ENCODE measurements around the gene ADGRV1.

ADGRV1 gene

DNA sequence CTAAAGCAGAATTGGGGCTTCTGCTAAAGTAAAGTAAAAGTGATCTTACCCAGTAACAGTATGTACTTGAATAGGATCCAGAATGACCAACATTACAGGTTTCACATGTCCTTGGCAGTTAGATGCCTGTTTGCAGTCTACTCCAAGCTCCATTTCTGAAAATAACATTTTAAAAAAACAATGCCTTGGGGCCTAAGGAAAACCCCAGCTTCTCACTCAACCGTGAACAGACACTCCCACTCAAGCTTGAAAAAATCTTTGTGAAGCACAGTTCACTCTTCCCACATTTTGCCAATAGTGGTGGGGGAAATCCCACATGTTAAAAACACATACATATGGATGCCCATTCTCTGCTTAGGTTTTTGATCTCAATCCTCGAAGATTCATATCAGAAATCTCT lies 520.4 kb downstream of the ADGRV1 start:
- peak; percentile 69 to 79 (median 74) for DNase-seq

DNA sequence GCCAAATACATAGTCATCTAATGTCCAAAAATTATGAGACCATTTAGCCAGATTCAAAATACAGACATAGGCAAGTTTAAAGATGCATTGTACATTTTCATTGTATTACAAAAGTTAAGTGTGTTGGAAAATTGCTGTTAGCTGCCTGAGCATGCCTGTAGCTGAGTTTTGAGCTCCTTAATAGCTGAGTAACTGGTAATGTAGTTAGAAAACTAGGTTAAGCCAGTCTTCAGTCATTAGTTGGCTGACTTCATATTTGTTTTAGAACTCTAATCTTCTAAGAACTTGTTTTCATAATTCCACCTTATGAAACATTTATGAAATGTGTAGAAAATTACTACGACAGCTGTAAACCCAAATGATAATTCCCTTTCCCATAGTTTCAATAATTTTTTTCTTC lies 531.2 kb downstream of the ADGRV1 start:
- DNase-seq: no peak

DNA sequence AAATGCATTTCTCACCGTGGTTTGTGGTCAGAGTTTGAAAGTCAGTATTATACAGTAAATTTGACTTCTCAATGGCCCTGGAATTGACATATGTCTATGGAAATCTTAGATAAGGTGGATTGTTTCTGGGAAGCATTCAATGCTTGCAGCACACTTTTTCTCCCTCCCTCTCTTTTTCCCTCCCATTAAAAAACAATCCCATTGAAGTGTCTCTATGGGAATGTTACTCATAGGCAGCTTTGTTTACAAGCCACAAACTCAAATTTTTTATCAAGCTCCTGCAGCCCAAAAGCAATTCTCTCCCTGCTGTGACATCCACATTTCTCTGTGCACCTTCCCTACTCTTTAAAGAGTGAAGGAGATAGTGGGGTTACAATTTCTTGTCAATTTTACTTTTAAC lies 532.4 kb downstream of the ADGRV1 start:
- DNase-seq: no peak

DNA sequence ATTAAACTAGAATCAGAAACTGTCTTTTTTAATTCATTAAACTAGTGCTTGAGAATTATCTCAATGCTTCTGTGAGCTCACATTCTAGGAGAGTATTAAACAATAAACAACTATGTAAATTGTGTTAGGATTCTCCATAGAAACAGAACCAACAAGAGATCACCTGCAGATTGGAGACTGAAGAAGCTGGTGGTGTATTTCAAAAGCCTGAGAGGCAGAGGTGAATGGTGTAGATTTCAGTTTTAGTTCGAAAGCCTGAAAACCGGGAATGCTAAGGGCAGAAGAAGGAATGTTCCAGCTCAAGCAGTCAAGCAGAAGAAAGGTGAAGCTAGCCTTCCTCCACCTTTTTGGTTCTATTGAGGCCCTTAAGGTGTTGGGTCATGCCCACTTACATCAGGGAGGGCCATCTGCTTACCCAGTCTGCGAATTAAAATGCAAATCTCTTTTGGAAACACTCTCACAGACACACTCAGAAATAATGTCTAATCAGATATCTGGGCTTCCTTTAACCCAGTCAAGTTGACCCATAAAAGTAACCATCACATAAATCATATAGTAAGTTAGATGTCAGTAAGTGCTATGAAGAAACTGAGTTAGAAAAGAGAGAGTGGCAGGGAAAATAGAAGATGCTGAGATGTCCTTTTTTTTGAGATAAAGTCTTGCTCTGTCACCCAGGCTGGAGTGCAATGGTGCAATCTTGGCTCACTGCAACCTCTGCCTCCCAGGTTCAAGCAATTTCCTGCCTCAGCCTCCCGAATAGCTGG lies 533.1 kb downstream of the ADGRV1 start:
- DNase-seq: no peak

DNA sequence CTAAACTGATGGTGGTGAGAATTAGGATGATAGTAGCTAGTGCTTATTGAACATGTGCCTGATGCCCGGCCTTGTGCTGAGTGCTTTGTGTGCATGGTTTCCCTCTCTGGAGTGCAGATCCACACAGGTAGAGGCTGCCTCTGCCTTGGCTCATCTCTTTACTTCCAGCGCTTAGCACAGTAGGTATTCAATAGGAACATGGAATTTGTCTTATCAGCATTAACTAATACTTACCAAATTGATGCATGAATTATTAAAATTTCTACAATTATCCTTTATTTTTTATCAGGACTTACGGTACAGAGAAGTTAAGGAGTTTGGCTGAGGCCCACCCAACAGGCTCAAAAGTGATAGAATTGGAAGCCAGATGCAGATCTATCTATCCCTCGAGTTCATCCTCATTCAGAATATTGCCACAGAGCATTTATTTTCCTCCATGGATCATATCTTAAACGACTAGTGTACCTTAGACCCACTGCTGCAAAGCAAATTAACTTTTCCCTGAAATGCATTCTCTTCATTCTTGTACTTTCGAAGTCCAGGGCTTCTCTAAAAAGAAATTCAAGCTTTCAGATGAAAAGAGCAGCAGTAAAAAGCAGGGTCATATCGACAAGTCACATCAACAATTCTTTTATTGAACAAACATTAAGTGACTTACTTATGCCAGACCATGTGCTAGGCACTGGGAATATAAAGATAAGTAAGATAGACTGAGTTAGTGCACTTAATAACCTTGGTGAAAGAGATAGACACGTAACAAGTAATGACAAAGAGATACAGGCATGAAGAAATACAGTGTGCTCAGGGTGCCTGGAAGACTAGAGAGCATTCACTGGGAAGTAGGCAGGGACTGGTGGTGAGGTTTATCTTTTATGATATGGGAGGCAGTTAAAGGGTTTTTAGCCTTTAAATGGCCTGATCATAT lies 534.5 kb downstream of the ADGRV1 start:
- DNase-seq: no peak

DNA sequence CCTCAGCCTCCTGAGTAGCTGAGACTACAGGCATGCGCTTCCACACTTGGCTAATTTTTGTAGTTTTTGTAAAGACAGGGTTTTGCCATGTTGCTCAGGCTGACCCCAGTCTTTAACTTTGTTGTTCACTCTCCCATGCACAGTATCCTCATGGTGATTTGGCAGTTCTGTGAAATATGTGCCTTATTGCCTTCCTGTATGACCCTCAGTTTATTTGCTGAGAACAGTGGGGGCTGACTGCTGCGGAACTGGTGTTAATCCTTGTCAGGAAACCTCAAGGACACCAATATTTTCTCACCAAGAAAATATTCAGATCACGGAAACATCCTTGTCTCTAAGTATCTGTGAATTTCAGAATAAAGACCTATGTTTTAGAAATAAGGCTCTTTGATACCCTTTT lies 536.7 kb downstream of the ADGRV1 start:
- DNase-seq: no peak

DNA sequence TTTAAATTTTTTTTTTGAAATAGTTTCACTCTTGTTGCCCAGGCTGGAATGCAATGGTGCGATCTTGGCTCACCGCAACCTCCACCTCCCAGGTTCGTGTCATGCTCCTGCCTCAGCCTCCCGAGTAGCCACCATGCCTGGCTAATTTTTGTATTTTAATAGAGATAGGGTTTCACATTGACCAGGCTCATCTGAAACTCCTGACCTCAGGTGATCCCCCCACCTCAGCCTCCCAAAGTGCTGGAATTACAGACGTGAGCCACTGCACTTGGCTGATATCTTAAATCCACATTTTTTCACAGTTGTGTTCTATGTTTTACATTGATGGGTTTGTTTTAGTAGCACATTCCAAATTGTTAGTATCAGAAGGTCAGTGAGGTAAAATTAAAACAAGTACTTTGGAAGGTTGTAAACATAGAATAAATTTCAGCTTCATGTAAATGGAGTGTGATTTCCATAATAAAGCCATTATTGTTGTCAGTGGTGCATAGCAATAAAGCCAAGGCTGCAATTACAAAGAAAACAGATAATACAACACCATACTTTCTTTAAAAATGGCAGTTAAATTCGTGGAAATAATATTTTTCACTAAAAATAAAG lies 537.3 kb downstream of the ADGRV1 start:
- DNase-seq: no peak

DNA sequence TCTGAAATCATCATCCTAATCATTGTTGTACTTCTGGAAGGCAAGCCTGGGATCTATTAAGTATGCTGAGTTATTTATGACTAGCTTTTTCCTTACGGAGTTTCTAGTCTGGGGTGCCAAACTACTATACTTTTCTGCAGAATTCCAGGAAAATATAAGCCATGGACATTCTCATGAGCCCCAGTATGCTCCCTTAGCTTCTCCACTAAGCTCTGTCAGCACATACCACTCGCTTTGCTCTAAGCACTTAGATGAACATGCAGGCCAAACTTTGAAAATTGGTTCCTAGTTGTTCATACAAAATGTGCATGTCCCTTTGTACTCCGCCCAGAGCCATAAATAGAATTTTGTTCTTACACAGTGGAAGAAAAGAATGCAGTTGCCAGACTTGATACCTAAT lies 539.9 kb downstream of the ADGRV1 start:
- no peak for DNase-seq

DNA sequence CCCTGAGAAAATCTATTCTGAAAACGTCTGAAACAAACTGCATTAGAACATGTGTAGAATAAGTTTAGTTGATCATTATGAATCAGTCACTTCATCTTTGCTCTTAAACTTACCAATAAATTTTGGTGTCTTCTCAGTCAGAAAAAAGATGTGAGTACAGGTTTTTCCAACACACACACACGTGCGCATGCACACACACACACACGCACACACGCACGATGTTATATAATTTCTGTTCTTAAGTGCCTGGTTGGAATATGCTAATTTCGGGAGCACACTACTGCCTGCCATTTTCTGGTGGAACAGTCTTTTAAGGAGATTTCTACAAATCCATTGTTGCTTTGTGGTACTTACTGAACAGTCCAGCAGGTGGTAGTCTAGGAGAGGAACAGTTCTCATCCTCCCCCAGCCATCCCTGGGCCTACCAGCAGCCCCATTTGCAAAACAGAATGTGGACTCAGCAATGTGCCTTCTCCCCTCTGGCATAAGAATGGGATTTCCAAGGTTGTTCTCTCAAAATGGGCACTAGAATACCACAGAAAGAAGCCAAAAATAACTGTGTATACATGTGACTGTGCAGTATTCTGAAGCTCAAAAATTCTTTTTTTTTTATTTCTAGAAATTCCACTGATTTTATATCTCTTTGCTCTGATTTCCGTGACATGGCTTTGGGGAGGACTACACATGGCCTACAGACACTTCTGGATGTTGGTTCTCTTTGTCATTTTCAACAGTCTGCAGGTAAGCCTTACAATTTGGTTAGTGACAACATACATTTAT lies 543.2 kb downstream of the ADGRV1 start:
- DNase-seq: peak; percentile 94 to 98 (median 97)

DNA sequence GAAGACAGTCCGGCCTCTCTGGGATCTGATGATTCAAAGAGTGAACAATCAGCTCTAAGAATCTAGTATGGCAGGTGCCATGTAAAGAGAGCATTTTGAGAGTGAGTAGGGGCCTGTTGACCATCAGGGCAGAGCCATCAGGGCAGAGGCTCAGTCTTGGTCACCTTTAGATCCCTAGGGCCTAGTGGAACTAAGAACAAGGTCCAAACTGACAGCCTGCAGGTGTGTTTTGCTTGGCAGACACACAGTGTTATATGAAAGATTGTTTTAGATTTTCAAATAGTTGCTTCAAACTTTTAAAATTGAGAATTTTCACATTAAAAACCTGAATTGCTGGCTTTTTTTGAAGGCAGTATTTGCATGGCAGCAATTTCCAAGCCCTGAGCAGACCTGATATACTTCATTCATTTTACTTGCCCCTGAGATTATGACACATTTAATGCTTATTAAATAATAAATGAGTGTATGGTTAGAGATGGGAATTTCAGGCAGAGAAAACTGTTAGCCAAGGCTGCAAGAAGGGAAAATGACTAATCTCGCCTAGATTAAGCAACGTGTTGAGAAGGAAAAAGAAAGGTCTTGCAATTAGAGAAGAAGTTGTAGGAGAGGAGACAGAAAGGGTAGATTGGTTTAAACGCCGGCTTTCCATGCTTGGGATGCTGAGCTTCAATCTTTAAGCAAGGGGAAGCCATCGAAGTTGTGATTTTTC lies 544.9 kb downstream of the ADGRV1 start:
- peak; percentile 85 to 98 (median 97) for DNase-seq

DNA sequence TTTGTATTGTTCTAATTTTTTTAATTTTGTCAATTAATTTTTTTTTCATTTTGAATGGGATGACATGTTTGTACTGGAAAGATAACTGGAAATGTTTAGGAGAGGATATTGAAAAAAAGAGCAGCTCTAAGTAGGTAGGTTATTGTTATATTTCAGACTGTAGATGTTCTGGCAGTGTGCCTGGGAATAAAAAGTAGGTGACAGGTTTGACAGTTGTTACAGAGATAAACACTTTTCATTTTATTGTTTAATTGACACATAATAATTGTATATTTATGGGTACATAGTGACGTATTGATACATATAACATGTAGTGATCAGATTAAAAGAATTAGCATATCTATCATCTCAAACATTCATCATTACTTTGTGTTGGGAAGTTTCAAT lies 545.5 kb downstream of the ADGRV1 start:
- DNase-seq: peak in 1 of 3 donors; percentile 22

DNA sequence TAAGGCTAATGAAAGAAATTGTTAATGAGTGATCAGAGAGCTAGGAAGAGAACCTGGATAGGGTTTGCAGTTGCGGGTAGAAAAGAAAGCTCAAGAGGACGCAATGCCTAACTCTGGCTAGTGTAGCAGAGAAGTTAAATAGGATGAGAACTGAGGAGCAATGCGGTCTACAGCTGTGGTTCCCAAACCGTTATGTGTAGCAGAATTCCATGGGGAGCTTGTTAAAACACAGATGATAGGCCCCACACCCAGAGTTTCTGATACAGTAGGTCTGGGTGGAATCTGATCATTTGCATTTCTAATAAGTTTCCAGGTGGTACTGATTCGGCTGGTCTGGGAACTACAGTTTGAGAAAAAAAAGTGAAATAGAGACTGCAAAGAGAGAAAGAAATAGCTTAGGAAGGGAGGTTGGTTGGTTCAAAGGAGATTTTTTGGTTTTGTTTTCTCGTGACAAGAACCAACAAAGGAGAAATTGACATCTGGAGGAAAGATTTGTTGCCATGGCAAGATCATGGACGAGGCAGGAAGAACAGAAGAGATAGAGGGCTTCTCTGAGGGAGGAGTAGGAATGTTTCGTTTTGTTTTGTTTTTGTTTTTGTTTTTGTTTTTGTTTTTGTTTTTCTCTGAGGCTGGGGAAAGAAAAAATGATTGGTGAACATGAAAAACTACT lies 548.4 kb downstream of the ADGRV1 start:
- no peak for DNase-seq

DNA sequence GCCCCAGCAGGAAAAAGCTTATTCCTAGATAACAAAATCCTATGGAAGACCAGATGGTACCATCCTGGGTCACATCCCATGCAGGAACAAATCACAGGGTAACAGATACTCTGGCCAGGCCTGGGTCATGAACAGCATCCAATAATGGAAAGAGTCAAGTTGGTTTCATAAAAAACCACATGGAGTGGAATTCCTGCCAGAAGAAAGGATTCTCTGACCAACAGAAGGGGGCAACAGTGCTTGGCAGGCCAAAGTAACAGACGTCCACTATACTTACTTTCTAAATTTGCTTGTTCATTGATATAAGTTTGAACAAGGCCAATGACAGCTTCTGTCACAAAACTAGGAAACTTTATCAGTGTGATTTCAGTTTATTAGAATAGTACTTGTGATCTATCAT lies 551.0 kb downstream of the ADGRV1 start:
- no peak for DNase-seq

DNA sequence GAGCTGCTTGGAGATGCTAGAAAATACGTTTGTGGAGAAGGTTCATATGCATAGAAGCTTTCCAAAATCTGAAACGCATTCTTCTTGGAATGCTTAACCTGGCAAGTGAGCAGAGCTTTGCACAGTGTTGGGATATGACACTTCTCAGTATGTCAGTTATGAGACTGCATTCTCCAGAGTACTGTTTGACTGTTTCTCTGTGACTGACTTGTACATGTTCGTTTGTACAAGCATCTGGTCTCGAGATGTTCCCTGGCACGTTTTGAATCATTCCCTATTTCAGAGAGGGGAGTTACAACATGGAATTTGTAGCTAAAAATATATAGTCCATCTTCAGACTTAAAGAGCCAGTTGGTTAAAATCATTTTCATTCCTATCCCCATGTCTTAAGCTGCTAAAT lies 552.1 kb downstream of the ADGRV1 start:
- DNase-seq: no peak

DNA sequence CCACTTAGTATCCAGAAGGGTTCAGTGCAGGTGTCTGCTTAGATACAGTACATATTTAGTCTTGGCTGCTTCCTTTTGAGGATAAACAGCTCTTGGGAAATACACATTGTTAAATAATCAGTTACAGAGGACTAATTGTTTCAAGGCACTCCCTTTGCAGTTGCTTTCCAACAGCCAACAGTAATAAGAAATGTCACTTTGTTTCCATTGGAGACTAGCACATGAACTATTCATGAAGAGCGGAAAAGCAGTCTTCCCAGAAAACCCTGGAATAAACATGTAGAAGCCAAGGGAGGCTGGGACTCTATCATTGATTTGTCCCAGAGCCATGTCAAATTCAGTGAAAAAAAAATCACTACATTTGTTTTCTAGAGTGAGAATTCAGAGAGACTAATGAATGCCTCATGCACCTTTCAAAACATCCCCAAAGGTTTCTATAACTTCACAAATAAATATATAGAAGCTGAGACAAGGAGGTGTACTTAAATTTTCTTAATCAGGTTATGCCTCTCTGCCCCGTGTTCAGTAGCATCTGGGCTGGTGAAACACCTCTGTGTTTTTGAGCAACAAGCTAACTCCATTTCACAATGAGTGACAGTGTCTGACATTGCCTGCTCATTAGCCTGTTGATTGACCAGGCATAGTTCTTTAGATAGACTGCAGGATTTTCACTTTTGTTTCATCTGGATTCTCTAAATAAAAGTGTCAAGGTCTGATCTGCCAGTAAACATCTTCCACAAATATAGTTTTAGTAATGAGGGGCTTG lies 553.1 kb downstream of the ADGRV1 start:
- DNase-seq: no peak

DNA sequence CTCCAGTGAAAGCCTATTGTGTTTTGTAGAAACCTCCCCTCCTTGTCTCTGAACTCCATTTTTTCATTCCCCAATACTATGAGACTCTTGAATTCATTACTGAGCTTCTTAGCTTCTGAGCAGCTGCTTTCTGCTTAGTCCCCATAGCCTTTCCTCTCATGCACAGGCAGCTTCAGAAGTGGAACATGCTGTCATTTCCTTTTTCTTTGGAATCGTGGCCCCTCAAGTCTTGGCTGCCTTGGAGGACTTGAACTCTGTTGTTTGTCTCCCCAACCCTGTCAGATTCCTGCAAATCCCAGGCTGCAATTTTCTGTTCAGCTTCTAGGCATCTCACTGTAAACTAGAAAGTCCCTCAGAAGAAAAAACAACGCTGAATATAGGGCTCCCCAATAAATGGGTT lies 556.1 kb downstream of the ADGRV1 start:
- DNase-seq: no peak

DNA sequence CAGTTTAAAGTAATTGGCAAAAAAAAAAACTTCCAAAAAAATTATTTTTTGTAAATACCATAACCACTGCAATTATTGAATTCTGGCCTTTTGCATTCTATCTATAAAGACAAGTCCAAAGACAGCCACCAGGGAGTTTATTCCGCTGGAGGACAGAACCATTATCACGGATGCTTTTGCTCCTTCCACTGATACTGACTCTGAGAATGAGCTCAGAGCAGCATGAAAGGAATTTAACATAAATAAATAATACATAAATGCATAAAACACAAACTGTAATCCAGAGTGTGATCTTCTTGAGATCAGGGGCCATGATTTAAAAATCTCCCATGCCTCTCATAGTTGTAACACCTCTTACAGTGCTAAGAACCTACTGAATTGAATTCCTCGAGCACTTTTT lies 559.8 kb downstream of the ADGRV1 start:
- no peak for DNase-seq

DNA sequence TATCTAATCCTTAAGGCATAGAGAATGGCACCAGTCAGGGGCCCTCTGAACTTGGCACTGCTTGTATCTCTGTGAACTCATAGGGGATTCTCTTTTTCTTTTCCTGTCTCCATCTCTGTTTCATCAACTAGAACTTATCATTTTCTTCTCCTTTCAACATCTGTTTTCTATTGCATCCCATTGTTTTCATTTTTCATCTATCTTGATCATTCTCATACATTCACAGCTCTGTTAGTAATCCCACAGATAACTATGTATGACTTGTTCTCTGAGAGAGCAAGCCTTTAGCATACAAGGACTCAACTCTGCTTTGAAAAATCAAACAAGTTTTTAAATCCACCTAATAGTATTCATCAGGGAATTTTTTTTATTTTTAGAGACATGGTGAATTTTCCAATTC lies 560.2 kb downstream of the ADGRV1 start:
- DNase-seq: no peak

DNA sequence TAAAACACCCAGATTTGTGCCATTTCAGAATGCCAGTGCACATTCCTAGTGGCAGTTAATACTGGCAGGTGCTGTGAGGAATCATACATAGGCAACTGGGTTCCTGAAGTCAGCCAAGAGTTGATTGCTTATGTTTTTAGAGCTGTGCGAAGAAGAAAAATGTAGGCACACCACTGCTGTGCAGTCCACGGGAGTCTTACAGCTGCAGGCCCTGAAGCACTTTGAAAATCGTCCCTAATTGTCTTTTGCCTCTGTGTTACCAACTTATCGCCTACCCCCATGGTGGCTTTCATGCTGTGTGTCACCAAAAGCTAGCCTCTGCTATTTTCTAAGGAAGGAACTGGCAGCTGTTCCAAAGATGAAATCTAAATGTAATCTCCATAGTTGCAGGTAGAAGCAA lies 560.6 kb downstream of the ADGRV1 start:
- no peak for DNase-seq

DNA sequence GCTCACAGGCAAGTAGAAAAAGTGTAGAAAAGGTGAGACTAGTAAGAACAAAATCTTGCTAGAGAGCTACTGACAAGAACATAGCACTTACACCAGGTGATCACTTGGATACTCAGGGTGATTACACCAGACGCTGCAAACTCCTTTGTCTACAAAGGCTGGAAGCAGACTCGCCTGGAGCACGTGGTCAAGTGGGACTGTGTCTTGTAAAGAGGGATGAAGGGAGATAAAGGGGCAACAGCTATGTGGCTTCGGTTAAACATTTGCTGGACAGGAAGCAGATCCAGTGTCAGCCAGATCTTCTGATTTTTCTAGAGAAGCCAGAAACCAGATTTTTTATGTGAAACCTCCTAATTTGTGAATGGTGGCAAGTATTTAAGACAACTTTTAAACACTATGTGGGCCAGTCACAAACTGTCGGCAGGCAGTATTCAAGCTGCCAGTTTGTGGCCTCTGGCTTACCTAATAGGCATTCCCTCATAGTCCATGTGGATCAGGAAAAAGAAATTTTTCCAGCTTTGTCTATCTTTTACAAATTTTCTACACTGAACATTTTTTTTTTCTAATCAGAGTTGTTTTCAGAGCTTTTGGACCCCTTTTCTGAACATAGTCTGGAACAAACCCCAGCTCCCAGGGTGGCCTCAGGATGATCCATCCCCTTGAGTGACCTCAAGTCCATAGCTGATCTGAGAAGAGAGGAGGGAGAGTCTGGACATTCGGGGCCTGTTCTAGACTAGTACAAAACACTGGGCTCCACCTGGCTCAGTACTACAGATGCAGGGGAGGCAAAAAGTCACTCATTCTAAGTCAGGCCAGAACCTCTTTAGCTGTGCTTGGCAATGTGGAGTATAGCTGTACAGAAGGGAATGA lies 561.6 kb downstream of the ADGRV1 start:
- DNase-seq: no peak

All from suppressor macrophage treated with lipopolysaccharide for 1 hour (primary cell).